Breast epithelium (tissue), 4 donors: Measurements from ENCODE around the gene PLXNA3. TPM values are rescaled to one million over a fixed set of nuclear protein-coding genes. Genes with fewer than 3 reads are reported as not detected.

Source experiments
- DNase-seq, 2 donors: peaks; one replicate each; pipeline ENCODE4 v3.0.0-alpha.2; 2019; ENCODE audit warnings: low spot score in 2 of 2
- H3K27ac ChIP-seq, 2 donors: fragments of 200-600 bp; sonication (generic) in 1 of 2; one replicate each; pipeline ENCODE4 v1.5.1; 2016 to 2019; ENCODE audit warnings: mild to moderate bottlenecking in 1 of 2
- H3K27me3 ChIP-seq, 2 donors: fragments of 200-600 bp; sonication (generic) in 1 of 2; one replicate each; pipeline versions ENCODE4 v1.5.1 to v1.6.0; 2017 to 2019; ENCODE audit warnings: control low read depth in 1 of 2, mild to moderate bottlenecking in 1 of 2
- H3K36me3 ChIP-seq: fragments of 200-600 bp; one replicate; pipeline ENCODE4 v1.5.1; 2019
- H3K4me1 ChIP-seq, 2 donors: fragments of 200-600 bp; sonication (generic); one replicate each; pipeline ENCODE4 v1.5.1; 2016 to 2019; ENCODE audit warnings: control low read depth in 1 of 2
- H3K4me3 ChIP-seq, 3 donors: fragments of 200-600 bp; sonication (generic); 1 replicate in 2 of 3; 2 replicates in 1 of 3; pipeline ENCODE4 v1.5.1; 2016 to 2019; ENCODE audit warnings: mild to moderate bottlenecking in 3 of 3, moderate library complexity in 2 of 3
- H3K9me3 ChIP-seq, 2 donors: fragments of 200-600 bp; sonication (generic) in 1 of 2; one replicate each; pipeline ENCODE4 v1.5.1; 2016 to 2019; ENCODE audit warnings: control low read depth in 1 of 2
- POLR2A ChIP-seq: fragments of 450-650 bp; IDR thresholded peaks from one replicate; pipeline ENCODE4 v1.6.1; 2016; ENCODE audit warnings: antibody characterized with exemption, mild to moderate bottlenecking, moderate library complexity
- POLR2AphosphoS5 ChIP-seq, 3 donors: sonication (generic); formaldehyde crosslinking; IDR thresholded peaks; one replicate each; pipeline ENCODE4 v1.6.1; 2017; ENCODE audit warnings: antibody characterized with exemption in 3 of 3
- intact Hi-C: fragments of 100-400 bp; cut with DNase I; formaldehyde crosslinking; loops from one replicate; pipeline ENCODE4 v1.15.1; 2023; ENCODE audit warnings: low total_unique reads
- total RNA-seq, 3 donors: library from RNA; depleted of rRNA; stranded (reverse); fragments of >200 nt; gene quantifications; one replicate each; pipeline ENCODE4 v1.1.0, GENCODE V29; 2016
- TF ChIP-seq, protein P1 (sequence below), 3 donors: fragments of 450-650 bp; IDR thresholded peaks; one replicate each; pipeline ENCODE4 v1.5.1; 2016 to 2017; ENCODE audit warnings: antibody characterized with exemption in 3 of 3, mild to moderate bottlenecking in 3 of 3, moderate library complexity in 3 of 3

Gene PLXNA3
- total RNA-seq, 3 donors from 2014 or later, result 6.1 to 10.8 (median 10.1) TPM

DNA sequence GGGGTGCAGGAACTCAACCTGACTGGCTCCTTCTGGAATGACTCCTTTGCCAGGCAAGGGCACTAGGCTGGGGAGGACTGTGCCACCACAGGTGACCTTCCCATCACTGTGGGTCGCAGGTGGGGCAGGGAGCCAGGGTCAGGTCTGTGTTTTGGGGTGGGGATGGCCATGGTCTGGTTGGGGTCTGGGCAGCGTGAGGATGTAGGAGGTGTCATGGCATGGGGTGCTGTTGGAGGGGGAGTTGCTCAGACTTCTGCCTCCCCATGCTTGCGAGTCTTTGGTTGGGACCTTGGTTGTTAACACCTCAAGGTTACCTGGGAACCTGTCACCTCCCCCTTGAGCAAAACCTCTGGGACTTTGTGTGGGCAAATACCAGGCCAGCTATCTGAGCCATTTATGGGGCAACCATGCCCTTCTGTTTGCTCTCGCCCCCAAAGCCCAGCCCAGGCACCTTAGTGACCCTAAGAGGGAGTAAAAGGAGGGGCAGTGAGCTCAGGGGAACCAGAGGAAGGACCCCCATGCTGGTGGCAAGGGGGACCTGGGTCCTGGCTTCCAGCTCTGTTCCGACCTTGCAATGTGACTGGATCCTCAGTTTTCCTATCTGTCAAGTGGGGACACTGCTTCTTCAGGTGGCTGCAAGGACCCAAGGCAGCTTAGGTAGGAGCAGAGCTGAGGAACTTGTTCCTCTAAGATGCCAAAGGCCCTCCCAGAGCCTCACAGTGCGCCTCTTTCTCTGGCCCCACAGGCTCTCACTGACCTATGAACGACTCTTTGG is 23.5 kb upstream of the PLXNA3 start:
- no peak overlapping the region for H3K4me3 ChIP-seq
- H3K27ac ChIP-seq, result no peak overlapping the region
- no peak for TF ChIP-seq POLR2A
- TF ChIP-seq POLR2AphosphoS5 (IDR thresholded peaks at IDR 0.05), result no peak
- TF ChIP-seq, protein P1, sequence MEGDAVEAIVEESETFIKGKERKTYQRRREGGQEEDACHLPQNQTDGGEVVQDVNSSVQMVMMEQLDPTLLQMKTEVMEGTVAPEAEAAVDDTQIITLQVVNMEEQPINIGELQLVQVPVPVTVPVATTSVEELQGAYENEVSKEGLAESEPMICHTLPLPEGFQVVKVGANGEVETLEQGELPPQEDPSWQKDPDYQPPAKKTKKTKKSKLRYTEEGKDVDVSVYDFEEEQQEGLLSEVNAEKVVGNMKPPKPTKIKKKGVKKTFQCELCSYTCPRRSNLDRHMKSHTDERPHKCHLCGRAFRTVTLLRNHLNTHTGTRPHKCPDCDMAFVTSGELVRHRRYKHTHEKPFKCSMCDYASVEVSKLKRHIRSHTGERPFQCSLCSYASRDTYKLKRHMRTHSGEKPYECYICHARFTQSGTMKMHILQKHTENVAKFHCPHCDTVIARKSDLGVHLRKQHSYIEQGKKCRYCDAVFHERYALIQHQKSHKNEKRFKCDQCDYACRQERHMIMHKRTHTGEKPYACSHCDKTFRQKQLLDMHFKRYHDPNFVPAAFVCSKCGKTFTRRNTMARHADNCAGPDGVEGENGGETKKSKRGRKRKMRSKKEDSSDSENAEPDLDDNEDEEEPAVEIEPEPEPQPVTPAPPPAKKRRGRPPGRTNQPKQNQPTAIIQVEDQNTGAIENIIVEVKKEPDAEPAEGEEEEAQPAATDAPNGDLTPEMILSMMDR (IDR thresholded peaks at IDR 0.05), result no peak
- DNase-seq, result no peak
- intact Hi-C loops, result no loop called here
- H3K36me3 ChIP-seq, result no peaks in the 10 kb centered on the region
- no peaks in the 10 kb centered on the region for H3K4me1 ChIP-seq
- no peaks in the 10 kb centered on the region for H3K9me3 ChIP-seq
- H3K27me3 ChIP-seq, result peaks cover 0 to 38% of the 10 kb centered on the region in 2 donors

DNA sequence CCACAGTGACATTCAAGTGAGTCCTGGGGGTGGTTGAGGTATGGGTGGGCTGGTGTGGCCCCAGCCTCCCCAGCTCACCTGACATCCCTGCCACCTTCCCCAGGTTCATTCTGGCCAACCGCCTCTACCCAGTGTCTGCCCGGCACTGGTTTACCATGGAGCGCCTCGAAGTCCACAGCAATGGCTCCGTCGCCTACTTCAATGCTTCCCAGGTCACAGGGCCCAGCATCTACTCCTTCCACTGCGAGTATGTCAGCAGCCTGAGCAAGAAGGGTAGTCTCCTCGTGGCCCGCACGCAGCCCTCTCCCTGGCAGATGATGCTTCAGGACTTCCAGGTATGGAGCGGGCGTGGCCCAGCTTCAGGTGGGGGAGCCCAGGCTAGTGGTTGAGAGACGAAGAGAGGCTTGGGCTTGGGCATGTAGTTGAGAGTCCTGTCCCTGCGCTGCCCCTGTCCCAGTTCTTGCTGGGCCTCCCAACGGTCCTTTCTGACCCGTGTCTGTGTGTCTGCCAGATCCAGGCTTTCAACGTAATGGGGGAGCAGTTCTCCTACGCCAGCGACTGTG is 22.8 kb upstream of the PLXNA3 start:
- no peak for DNase-seq

DNA sequence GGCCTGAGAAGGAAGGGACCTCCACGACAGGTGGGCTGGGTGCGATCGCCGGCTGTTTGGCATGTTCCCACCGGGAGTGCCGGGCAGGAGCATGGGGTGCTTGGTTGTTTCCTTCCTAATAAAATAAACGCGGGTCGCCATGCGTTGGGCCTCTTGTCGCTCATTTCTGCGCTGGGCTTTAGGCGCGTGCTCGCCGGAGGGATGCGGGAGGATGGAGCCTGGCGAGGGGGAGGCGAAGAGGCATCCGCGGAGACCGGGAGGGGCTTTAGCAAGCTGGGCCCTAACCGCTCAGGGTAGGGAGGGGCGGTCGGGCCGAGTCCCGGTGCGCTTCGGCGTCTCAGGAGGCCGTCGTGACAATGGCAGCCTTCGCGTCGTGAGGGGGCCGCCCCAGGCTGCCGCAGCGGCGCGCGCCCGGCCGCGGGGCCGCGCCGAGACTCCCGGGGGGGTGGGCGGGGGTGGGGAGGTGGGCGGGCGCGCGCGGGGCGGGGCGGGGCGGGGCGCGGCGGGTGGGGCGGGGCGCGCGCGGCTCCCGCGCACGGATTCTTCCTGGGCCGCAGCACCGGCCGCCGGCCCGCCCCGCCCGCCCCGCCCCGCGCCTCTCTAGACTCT is 21.6 kb upstream of the PLXNA3 start:
- H3K27ac ChIP-seq, result peak overlapping the region; percentile 84 to 96
- H3K4me1 ChIP-seq, result no peaks in the 10 kb centered on the region
- peaks cover 0 to 49% of the 10 kb centered on the region in 2 donors for H3K27me3 ChIP-seq
- peak overlapping the region; percentile 63 to 89 (median 70) for H3K4me3 ChIP-seq
- no peak for DNase-seq
- H3K9me3 ChIP-seq, result no peaks in the 10 kb centered on the region
- H3K36me3 ChIP-seq, result no peaks in the 10 kb centered on the region
- TF ChIP-seq POLR2AphosphoS5 (IDR thresholded peaks at IDR 0.05) (no peak), POLR2A (no peak)
- TF ChIP-seq, protein P1 (IDR thresholded peaks at IDR 0.05), result no peak
- intact Hi-C loops, result loop anchor here (1.0 kb wide), 1 partner anchor 17 kb away; no protein-coding TSS in a partner anchor

More for the DNA sequence above, 22.8 kb upstream of the PLXNA3 start:
- Histone ChIP-seq H3K9me3 (no peaks in the 10 kb centered on the region), H3K4me3 (no peak overlapping the region), H3K36me3 (no peaks in the 10 kb centered on the region), H3K27ac (no peak overlapping the region), H3K27me3 (peaks cover 0 to 39% of the 10 kb centered on the region in 2 donors), H3K4me1 (no peaks in the 10 kb centered on the region)
- intact Hi-C loops, result no loop called here
- TF ChIP-seq, protein P1 (IDR thresholded peaks at IDR 0.05), result no peak
- TF ChIP-seq POLR2AphosphoS5 (IDR thresholded peaks at IDR 0.05), result no peak
- no peak for TF ChIP-seq POLR2A

DNA sequence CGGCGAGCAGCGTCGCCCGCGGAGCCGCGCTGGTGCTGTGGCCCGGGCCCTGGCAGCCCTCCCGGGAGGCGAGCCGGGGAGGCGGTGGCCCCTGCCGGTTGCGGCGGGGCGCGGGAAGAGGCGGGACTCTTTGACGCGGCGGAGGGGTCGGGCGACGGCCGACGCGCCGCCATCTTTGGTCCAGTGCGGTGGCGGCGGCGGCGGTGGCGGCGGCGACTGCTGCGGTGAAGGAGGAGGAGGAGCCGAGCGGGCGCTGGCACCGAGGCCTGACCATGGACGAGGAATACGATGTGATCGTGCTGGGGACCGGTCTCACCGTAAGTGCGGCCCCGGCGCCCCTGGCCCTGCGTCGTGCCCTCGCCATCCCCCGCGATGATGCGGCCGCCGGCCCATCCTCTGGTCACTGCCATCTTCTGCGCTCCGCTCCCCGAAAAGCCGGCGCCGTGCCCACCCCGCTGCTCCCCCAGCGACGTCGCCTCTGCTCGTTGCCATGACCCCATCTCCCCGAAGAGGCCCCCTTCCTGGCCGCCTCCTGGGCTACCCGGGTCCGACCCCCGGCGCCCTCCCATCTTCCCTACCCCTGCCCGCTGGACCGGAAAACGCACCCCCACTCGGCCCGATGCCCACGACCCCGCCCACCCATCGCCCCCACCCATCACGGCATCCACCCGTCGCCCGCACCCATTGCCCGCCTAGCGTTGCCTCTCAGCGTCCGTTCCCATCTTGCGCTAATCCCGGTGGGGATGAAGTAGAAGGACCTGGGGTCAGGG is 20.9 kb upstream of the PLXNA3 start, which contains the start of gene GDI1:
TSS of gene GDI1 (plus strand) at position 172 of the 770 bp plus-strand sequence. CDS start at position 273, 101 bp downstream.
- no peaks in the 10 kb centered on the region for H3K36me3 ChIP-seq
- intact Hi-C loops, result loop anchor here (1.0 kb wide), 1 partner anchor 16 kb away; no protein-coding TSS in a partner anchor
- peak in 2 of 3 donors; percentile 30 to 61 for TF ChIP-seq POLR2AphosphoS5 (IDR thresholded peaks at IDR 0.05)
- no peak for TF ChIP-seq POLR2A

More for the DNA sequence above, 20.9 kb upstream of the PLXNA3 start, which contains the start of gene GDI1:
- Histone ChIP-seq H3K9me3 (no peaks in the 10 kb centered on the region), H3K4me3 (peak within 1 kb of the TSS; percentile 63 to 89 (median 70)), H3K27ac (peak within 1 kb of the TSS; percentile 84 to 96), H3K27me3 (peaks cover 0 to 50% of the 10 kb centered on the region in 2 donors), H3K4me1 (no peaks in the 10 kb centered on the region)
- no peak for DNase-seq
